Uterus (tissue), 2 donors: Measurements from ENCODE around the gene C14orf119.

Experiments used
- CTCF ChIP-seq, 4 experiments: fragments of 200-600 bp in 2 of 4; fragments of 450-650 bp in 2 of 4; sonication (generic) in 2 of 4; IDR thresholded peaks; one replicate each; pipeline ENCODE4 v1.5.1; 2016 to 2019; ENCODE audit warnings: antibody characterized with exemption in 4 of 4, mild to moderate bottlenecking in 2 of 4, moderate library complexity in 1 of 4
- POLR2A ChIP-seq, 2 donors: fragments of 450-650 bp; IDR thresholded peaks; one replicate each; pipeline ENCODE4 v1.6.1; 2016; ENCODE audit warnings: antibody characterized with exemption in 2 of 2, mild to moderate bottlenecking in 1 of 2, moderate library complexity in 1 of 2

- TF ChIP-seq POLR2A (IDR thresholded peaks at IDR 0.05) = no peak
- TF ChIP-seq CTCF (IDR thresholded peaks at IDR 0.05) = peak; percentile 97 to 99 (median 98)
Measured at GRCh38 chr14:23068789-23069412, 26.4 kb upstream of the C14orf119 start.
